K562 (cell line): ENCODE data around the gene C6orf15. TPM values are rescaled to one million over a fixed set of nuclear protein-coding genes. Genes with fewer than 3 reads are reported as not detected.

ENCODE experiments used
- ATAC-seq: fragments of 200-7000 bp; cut with Tn5 transposase; 3 replicates; pipeline ENCODE4 v1.9.1; 2020; ENCODE audit warnings: moderate library complexity
- BruUV-seq: library from RNA; stranded (reverse); fragments of 400-500 nt; replicated peaks from 2 replicates; lab custom pipeline; 2021; lab: Mats Ljungman, UMichigan
- CTCF ChIA-PET: fragments of 300-600 bp; formaldehyde crosslinking; extraction: SDS; loops from one replicate; lab custom pipeline; 2021; ENCODE audit warnings: low intra/inter-chr PET ratio; lab: Yijun Ruan, JAX
- POLR2A ChIA-PET: fragments of 300-600, 350-650 bp; sonication (Branson Sonifier 250); formaldehyde crosslinking; extraction: SDS; loops from one replicate; lab custom pipeline; 2021; ENCODE audit warnings: antibody characterized with exemption, inconsistent platforms; lab: Yijun Ruan, JAX
- DNase-seq, 4 experiments: peaks; one replicate each; pipeline versions ENCODE4 v3.0.0 to v3.0.0-alpha.2; 2011 to 2018; ENCODE audit warnings: low spot score in 3 of 4, mixed read lengths in 3 of 4; ENCODE audit errors: extremely low read depth in 1 of 4
- FAIRE-seq: peaks from 2 replicates; lab custom pipeline; 2011; peaks lifted over from hg19 to GRCh38; lab: Jason Lieb, UNC
- H2AFZ ChIP-seq: 2 replicates; pipeline ENCODE4 v1.6.0; 2011; ENCODE audit warnings: low read depth, low read length, control low read depth, inconsistent platforms
- H3K27ac ChIP-seq: fragments of 200-600 bp; 3 replicates; pipeline ENCODE4 v1.8.0; 2011; ENCODE audit warnings: low read depth, mild to moderate bottlenecking, control low read depth, inconsistent platforms, low read length, moderate library complexity, mixed read lengths; ENCODE audit errors: extremely low read depth
- H3K27me3 ChIP-seq, 2 experiments: fragments of 300-600 bp in 1 of 2; 2 replicates in 1 of 2; 3 replicates in 1 of 2; pipeline versions ENCODE4 v1.6.0 to v1.8.0; 2011; ENCODE audit warnings: inconsistent platforms in 2 of 2, low read length in 2 of 2, mild to moderate bottlenecking in 1 of 2, mixed read lengths in 1 of 2, moderate library complexity in 1 of 2; ENCODE audit not compliant: control insufficient read depth in 2 of 2, insufficient read depth in 2 of 2
- H3K36me3 ChIP-seq: fragments of 300-600 bp; 3 replicates; pipeline ENCODE4 v1.8.0; 2011; ENCODE audit warnings: mild to moderate bottlenecking, low read length, inconsistent platforms; ENCODE audit not compliant: control insufficient read depth, insufficient read depth
- H3K4me1 ChIP-seq, 2 experiments: fragments of 200-600 bp in 1 of 2; replicated peaks in 1 of 2; 2 replicates in 1 of 2; 3 replicates in 1 of 2; pipeline versions ENCODE4 v1.5.1 to v1.8.0; 2011; ENCODE audit warnings: inconsistent platforms in 2 of 2, low read length in 2 of 2, mild to moderate bottlenecking in 1 of 2, mixed read lengths in 1 of 2, moderate library complexity in 1 of 2; ENCODE audit not compliant: control insufficient read depth in 2 of 2, insufficient read depth in 2 of 2
- H3K4me2 ChIP-seq: 2 replicates; pipeline ENCODE4 v1.6.1; 2011; ENCODE audit warnings: low read length, control low read depth, inconsistent platforms, mixed read lengths; ENCODE audit not compliant: insufficient read depth
- H3K4me3 ChIP-seq: fragments of 200-600 bp; sonication (generic), shearing (Covaris generic); 2 replicates; pipeline ENCODE4 v1.5.1; 2016; ENCODE audit warnings: control low read depth, inconsistent platforms
- H3K79me2 ChIP-seq: fragments of 200-600 bp; 3 replicates; pipeline ENCODE4 v1.8.0; 2011; ENCODE audit warnings: low read length, inconsistent platforms; ENCODE audit not compliant: control insufficient read depth, insufficient read depth
- H3K9ac ChIP-seq, 2 experiments: 2 replicates each; pipeline versions ENCODE4 v1.6.0 to v1.6.1; 2011; ENCODE audit warnings: low read depth in 2 of 2, low read length in 2 of 2, control low read depth in 1 of 2, inconsistent platforms in 1 of 2, mild to moderate bottlenecking in 1 of 2, mixed read lengths in 1 of 2; ENCODE audit not compliant: insufficient read depth in 1 of 2
- H3K9me1 ChIP-seq: one replicate; pipeline ENCODE4 v1.6.0; 2011; ENCODE audit warnings: inconsistent platforms, mild to moderate bottlenecking, low read length, moderate library complexity; ENCODE audit not compliant: control insufficient read depth, insufficient read depth
- H3K9me3 ChIP-seq: replicated peaks from 2 replicates; pipeline ENCODE4 v1.5.1; 2011; ENCODE audit warnings: low read depth, low read length, inconsistent platforms; ENCODE audit not compliant: control insufficient read depth, insufficient read depth
- H4K20me1 ChIP-seq: replicated peaks from 2 replicates; pipeline ENCODE4 v1.6.1; 2011; ENCODE audit warnings: low read length, inconsistent platforms, mixed read lengths; ENCODE audit not compliant: control insufficient read depth, insufficient read depth
- E2F4 ChIP-seq: sonication (generic); formaldehyde crosslinking; IDR thresholded peaks from 2 replicates; pipeline ENCODE4 v1.8.0; 2022; ENCODE audit warnings: mild to moderate bottlenecking, low read depth, missing genetic modification reagents
- EP400 ChIP-seq: fragments of 450-650 bp; IDR thresholded peaks from 2 replicates; pipeline ENCODE4 v1.6.1; 2017; ENCODE audit warnings: antibody characterized with exemption, mild to moderate bottlenecking, moderate library complexity
- GTF3C2 ChIP-seq: IDR thresholded peaks from 3 replicates; pipeline ENCODE4 v1.6.1; 2011; ENCODE audit warnings: borderline replicate concordance, mild to moderate bottlenecking, moderate library complexity; ENCODE audit not compliant: insufficient read length; ENCODE audit errors: extremely low read depth
- JUND ChIP-seq, 2 experiments: IDR thresholded peaks; 2 replicates in 1 of 2; 3 replicates in 1 of 2; pipeline ENCODE4 v1.6.1; 2011; ENCODE audit warnings: borderline replicate concordance in 2 of 2, low read depth in 2 of 2, low read length in 2 of 2, improper control_type of control experiment in 1 of 2, missing biosample characterization in 1 of 2, missing genetic modification characterization in 1 of 2, missing genetic modification reagents in 1 of 2
- KLF10 ChIP-seq: fragments of 250-450 bp; sonication (Bioruptor Pico); IDR thresholded peaks from 2 replicates; pipeline ENCODE4 v1.6.1; 2021; ENCODE audit warnings: matching md5 sums
- MAFG ChIP-seq: fragments of 450-650 bp; conservative IDR thresholded peaks from 2 replicates; pipeline ENCODE4 v1.6.1; 2016; ENCODE audit warnings: missing genetic modification characterization, missing compliant biosample characterization
- NR2C1 ChIP-seq, 2 experiments: fragments of 450-650 bp; IDR thresholded peaks; 2 replicates each; pipeline ENCODE4 v1.6.1; 2017; ENCODE audit warnings: mild to moderate bottlenecking in 2 of 2, antibody characterized with exemption in 1 of 2, inconsistent platforms in 1 of 2, missing compliant biosample characterization in 1 of 2, missing genetic modification characterization in 1 of 2
- PML ChIP-seq: IDR thresholded peaks from 2 replicates; pipeline ENCODE4 v1.6.1; 2012; ENCODE audit warnings: low read length, inconsistent platforms
- RBM14 ChIP-seq: fragments of 200-400 bp; formaldehyde crosslinking; IDR thresholded peaks from 2 replicates; pipeline ENCODE4 v1.6.1; 2018; ENCODE audit warnings: low read depth, mild to moderate bottlenecking, low read length, moderate library complexity, borderline replicate concordance; ENCODE audit not compliant: insufficient read depth
- ZNF239 ChIP-seq: fragments of 250-450 bp; sonication (Bioruptor Pico); IDR thresholded peaks from 2 replicates; pipeline ENCODE4 v1.4.0; 2020; ENCODE audit warnings: mild to moderate bottlenecking
- ZNF77 ChIP-seq: fragments of 250-450 bp; sonication (Bioruptor Pico); IDR thresholded peaks from 2 replicates; pipeline ENCODE4 v1.5.0; 2020
- WGBS: fragments of 100-300 bp; shearing (Covaris generic); methylation state at CpG from one replicate; pipeline ENCODE4 v1.1.6; 2016; ENCODE audit warnings: low coverage, mixed read lengths; ENCODE audit not compliant: insufficient coverage; ENCODE audit errors: missing lambda C conversion rate; 5-methylcytosine and 5-hydroxymethylcytosine counted together
- in situ Hi-C: fragments of 300-500 bp; cut with MboI; formaldehyde crosslinking; loops from 4 replicates; pipeline ENCODE4 v1.15.0; 2018; ENCODE audit warnings: inconsistent platforms, mixed read lengths
- intact Hi-C: fragments of 100-400 bp; cut with micrococcal nuclease; formaldehyde crosslinking; loops from 2 replicates; pipeline ENCODE4 v1.14.2; 2022
- polyA plus RNA-seq, 8 experiments: library from polyadenylated mRNA; depleted of rRNA in 4 of 8; stranded (reverse) in 5 of 8; unstranded in 3 of 8; fragments of >200 nt; fragmentation: Nextera tagmentation in 2 of 8; fragmentation: Illumina TruSeq in 1 of 8; extraction: Ambion mirVana in 2 of 8; extraction: Trizol in 1 of 8; gene quantifications; 2 replicates each; pipeline versions ENCODE4 v1.2.1 to v1.2.3, GENCODE V29; 2011 to 2014; ENCODE audit warnings: inconsistent platforms in 1 of 8, missing spikeins in 1 of 8
- total RNA-seq, 7 experiments: library from RNA; depleted of rRNA in 6 of 7; stranded (reverse); fragments of >200 nt in 6 of 7; fragmentation: Illumina TruSeq in 2 of 7; extraction: Trizol in 2 of 7; gene quantifications; 2 replicates each; pipeline versions ENCODE4 v1.2.1 to v1.2.3, GENCODE V29; 2011 to 2021; ENCODE audit warnings: low replicate concordance in 1 of 7
- TF ChIP-seq, protein P1 (sequence below), 2 experiments: fragments of 250-450 bp in 1 of 2; fragments of 450-650 bp in 1 of 2; sonication (Bioruptor Pico) in 1 of 2; IDR thresholded peaks; 2 replicates each; pipeline versions ENCODE4 v1.6.1 to v1.8.0; 2016 to 2021; ENCODE audit warnings: mild to moderate bottlenecking in 2 of 2, moderate library complexity in 2 of 2, missing compliant biosample characterization in 1 of 2, missing genetic modification characterization in 1 of 2
- TF ChIP-seq, protein P2 (sequence below): fragments of 250-450 bp; sonication (Bioruptor Pico); IDR thresholded peaks from 2 replicates; pipeline ENCODE4 v1.9.0; 2021; ENCODE audit warnings: mild to moderate bottlenecking

Gene C6orf15
- total and polyA plus RNA-seq, 9 of the 15 experiments (the other 6 are each of a cell fraction or from before 2014, with no cell fraction given): not detected

- peak overlapping the region; percentile 4; the same call in 1 of the 2 replicates for H3K4me2 ChIP-seq
- H3K9me3 ChIP-seq: no peaks in the 10 kb centered on the region
- CTCF ChIA-PET: interaction anchor here (0.7 to 2.4 kb wide), 9 partner anchors 18 to 605 kb away, joined by 3 to 16 read pairs (median 5); partner anchors contain the start of gene VARS2
- no peak overlapping the region for H2AFZ ChIP-seq
- no peaks in the 10 kb centered on the region for H3K79me2 ChIP-seq
- no peak overlapping the region for H3K9ac ChIP-seq
- no peaks in the 10 kb centered on the region; a peak in 1 of 5 replicates for H3K27me3 ChIP-seq
- H3K27ac ChIP-seq: no peak overlapping the region
- in situ Hi-C loops: loop anchor here (5.0 to 10.0 kb wide), 2 partner anchors 412 to 605 kb away; partner anchors contain the start of gene DHX16
- WGBS: 9% methylated on average over 7 of the region's 7 CpGs
- POLR2A ChIA-PET: interaction anchor here (0.6 to 1.4 kb wide), 14 partner anchors 16 to 1310 kb away, joined by 3 to 6 read pairs (median 3); partner anchors contain the start of gene IER3
- H3K36me3 ChIP-seq: no peaks in the 10 kb centered on the region
- no TSS peak for BruUV-seq
- peak; percentile 48 for FAIRE-seq
- intact Hi-C loops: loop anchor here (1.0 to 5.0 kb wide), 7 partner anchors 172 to 605 kb away; no protein-coding TSS in a partner anchor
- no peaks in the 10 kb centered on the region for H3K9me1 ChIP-seq
- H3K4me1 ChIP-seq: peaks cover 8 to 20% of the 10 kb centered on the region in 2 experiments
- H3K4me3 ChIP-seq: no peak overlapping the region
- peak; percentile 7; the same call in 1 of the 3 replicates for ATAC-seq
- DNase-seq: peak in 2 of 4 experiments; percentile 42 to 47
- no peaks in the 10 kb centered on the region for H4K20me1 ChIP-seq
- TF ChIP-seq PML: 0 out of 2 replicates have a peak, but pooled peaks have one; percentile 0
- TF ChIP-seq, protein P1, sequence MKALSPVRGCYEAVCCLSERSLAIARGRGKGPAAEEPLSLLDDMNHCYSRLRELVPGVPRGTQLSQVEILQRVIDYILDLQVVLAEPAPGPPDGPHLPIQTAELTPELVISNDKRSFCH (CRISPR knock-in tag; IDR thresholded peaks at IDR 0.05): no peak
- TF ChIP-seq, protein P1 (tag; IDR thresholded peaks at IDR 0.05): no peak
- TF ChIP-seq, protein P2, sequence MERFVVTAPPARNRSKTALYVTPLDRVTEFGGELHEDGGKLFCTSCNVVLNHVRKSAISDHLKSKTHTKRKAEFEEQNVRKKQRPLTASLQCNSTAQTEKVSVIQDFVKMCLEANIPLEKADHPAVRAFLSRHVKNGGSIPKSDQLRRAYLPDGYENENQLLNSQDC (CRISPR knock-in tag): no peak
- no peak for TF ChIP-seq RBM14
- no peak for TF ChIP-seq GTF3C2
- TF ChIP-seq NR2C1 (IDR thresholded peaks at IDR 0.05): no peak
- 0 out of 2 replicates have a peak, but pooled peaks have one; percentile 13 for TF ChIP-seq NR2C1 (tag; IDR thresholded peaks at IDR 0.05)
- TF ChIP-seq JUND (IDR thresholded peaks at IDR 0.05; ENCODE audit: borderline replicate concordance, low read depth, low read length): peak; percentile 76
- TF ChIP-seq JUND (tag; IDR thresholded peaks at IDR 0.05; ENCODE audit: borderline replicate concordance, low read depth, low read length): peak; percentile 57; the same call in 1 of the 3 replicates
- TF ChIP-seq ZNF239 (CRISPR knock-in tag): peak; percentile 56
- 0 out of 2 replicates have a peak, but pooled peaks have one; percentile 48 for TF ChIP-seq KLF10 (CRISPR knock-in tag)
- peak; percentile 71 for TF ChIP-seq MAFG
- peak; percentile 26; the same call in 1 of the 2 replicates for TF ChIP-seq EP400
- TF ChIP-seq E2F4 (CRISPR knock-in tag): no peak
- no peak for TF ChIP-seq ZNF77 (CRISPR knock-in tag)
Observed at GRCh38 chr6:31086788-31087440, 25.5 kb downstream of the C6orf15 start.
